Right atrium auricular region (tissue), 2 donors: Measurements from ENCODE around the gene SAMD8. TPM values are rescaled to one million over a fixed set of nuclear protein-coding genes. Genes with fewer than 3 reads are reported as not detected.

ENCODE experiments used
- DNase-seq: peaks from one replicate; pipeline ENCODE4 v3.0.0-alpha.2; 2019; ENCODE audit warnings: low spot score
- H3K27ac ChIP-seq, 2 donors: fragments of 200-600 bp; sonication (generic); 1 replicate in 1 of 2; 2 replicates in 1 of 2; pipeline ENCODE4 v1.5.1; 2016 to 2019
- H3K27me3 ChIP-seq, 2 donors: fragments of 200-600 bp; sonication (generic); one replicate each; pipeline versions ENCODE4 v1.5.1 to v1.6.0; 2017 to 2019
- H3K36me3 ChIP-seq: fragments of 200-600 bp; sonication (generic); one replicate; pipeline ENCODE4 v1.5.1; 2016
- H3K4me1 ChIP-seq, 2 donors: fragments of 200-600 bp; sonication (generic); one replicate each; pipeline versions ENCODE4 v1.5.1 to v1.6.0; 2017 to 2019
- H3K4me3 ChIP-seq, 2 donors: fragments of 200-600 bp; sonication (generic); 1 replicate in 1 of 2; 2 replicates in 1 of 2; pipeline ENCODE4 v1.5.1; 2017 to 2019; ENCODE audit warnings: mild to moderate bottlenecking in 1 of 2, moderate library complexity in 1 of 2
- H3K9me3 ChIP-seq, 2 donors: fragments of 200-600 bp; sonication (generic); one replicate each; pipeline ENCODE4 v1.5.1; 2019
- CTCF ChIP-seq, 2 donors: fragments of 200-600 bp; sonication (generic); IDR thresholded peaks; one replicate each; pipeline ENCODE4 v1.5.1; 2019; ENCODE audit warnings: antibody characterized with exemption in 2 of 2
- total RNA-seq, 2 donors: library from RNA; depleted of rRNA; stranded (reverse); fragments of >200 nt; gene quantifications; one replicate each; pipeline ENCODE4 v1.1.0, GENCODE V29; 2016

The SAMD8 gene
- total RNA-seq, 2 donors from 2014 or later, result 24.7 to 26.3 TPM

GRCh38 chr10:75066271-75066670 is 45.2 kb upstream of the SAMD8 start:
- peaks cover 0 to 13% of the 10 kb centered on the region in 2 donors for H3K4me1 ChIP-seq
- no peak for TF ChIP-seq CTCF (IDR thresholded peaks at IDR 0.05)

GRCh38 chr10:75067272-75067671 is 44.2 kb upstream of the SAMD8 start:
- DNase-seq, result no peak
- Histone ChIP-seq H3K4me1 (peaks cover 0 to 18% of the 10 kb centered on the region in 2 donors), H3K9me3 (no peaks in the 10 kb centered on the region), H3K36me3 (no peaks in the 10 kb centered on the region), H3K27ac (no peak overlapping the region), H3K27me3 (no peaks in the 10 kb centered on the region), H3K4me3 (no peak overlapping the region)
- TF ChIP-seq CTCF (IDR thresholded peaks at IDR 0.05), result no peak

More at GRCh38 chr10:75066271-75066670, 45.2 kb upstream of the SAMD8 start:
- no peaks in the 10 kb centered on the region for H3K36me3 ChIP-seq
- no peaks in the 10 kb centered on the region for H3K9me3 ChIP-seq
- H3K27me3 ChIP-seq, result no peaks in the 10 kb centered on the region
- DNase-seq, result no peak
- H3K4me3 ChIP-seq, result no peak overlapping the region
- no peak overlapping the region for H3K27ac ChIP-seq

- no peaks in the 10 kb centered on the region for H3K36me3 ChIP-seq
- DNase-seq, result no peak
- no peaks in the 10 kb centered on the region for H3K9me3 ChIP-seq
- H3K27ac ChIP-seq, result no peak overlapping the region
- H3K4me1 ChIP-seq, result peaks cover 0 to 18% of the 10 kb centered on the region in 2 donors
- no peak for TF ChIP-seq CTCF (IDR thresholded peaks at IDR 0.05)
- no peak overlapping the region for H3K4me3 ChIP-seq
- no peaks in the 10 kb centered on the region for H3K27me3 ChIP-seq
Measured at GRCh38 chr10:75068523-75068922, 42.9 kb upstream of the SAMD8 start.

- no peak for DNase-seq
Measured at GRCh38 chr10:75070476-75070875, 41.0 kb upstream of the SAMD8 start.

GRCh38 chr10:75070961-75071428 is 40.5 kb upstream of the SAMD8 start:
- H3K4me1 ChIP-seq, result peaks cover 0 to 18% of the 10 kb centered on the region in 2 donors
- no peak overlapping the region for H3K4me3 ChIP-seq
- H3K36me3 ChIP-seq, result no peaks in the 10 kb centered on the region
- no peaks in the 10 kb centered on the region for H3K9me3 ChIP-seq
- no peaks in the 10 kb centered on the region for H3K27me3 ChIP-seq
- TF ChIP-seq CTCF (IDR thresholded peaks at IDR 0.05), result no peak
- peak overlapping the region; percentile 56 to 62 for H3K27ac ChIP-seq
- no peak for DNase-seq

More at GRCh38 chr10:75070476-75070875, 41.0 kb upstream of the SAMD8 start:
- Histone ChIP-seq H3K9me3 (no peaks in the 10 kb centered on the region), H3K4me1 (peaks cover 0 to 18% of the 10 kb centered on the region in 2 donors), H3K27me3 (no peaks in the 10 kb centered on the region), H3K4me3 (no peak overlapping the region), H3K36me3 (no peaks in the 10 kb centered on the region), H3K27ac (peak overlapping the region; percentile 56 to 62)
- no peak for TF ChIP-seq CTCF (IDR thresholded peaks at IDR 0.05)

- Histone ChIP-seq H3K27ac (no peak overlapping the region), H3K4me1 (peaks cover 0 to 18% of the 10 kb centered on the region in 2 donors), H3K9me3 (no peaks in the 10 kb centered on the region), H3K36me3 (no peaks in the 10 kb centered on the region), H3K4me3 (no peak overlapping the region), H3K27me3 (no peaks in the 10 kb centered on the region)
- TF ChIP-seq CTCF (IDR thresholded peaks at IDR 0.05), result no peak
- no peak for DNase-seq
Measured at GRCh38 chr10:75071756-75072155, 39.7 kb upstream of the SAMD8 start.
